OCI-LY7 (cell line): ENCODE measurements around the gene E2F8. TPM values are rescaled to one million over a fixed set of nuclear protein-coding genes. Genes with fewer than 3 reads are reported as not detected.

Source experiments
- BruUV-seq: library from RNA; stranded (reverse); fragments of 400-500 nt; replicated peaks from 2 replicates; lab custom pipeline; 2021; lab: Mats Ljungman, UMichigan
- CTCF ChIA-PET: fragments of 300-600 bp; sonication (Branson Sonifier 250); formaldehyde crosslinking; loops from one replicate; lab custom pipeline; 2022; ENCODE audit warnings: antibody characterized with exemption; ENCODE audit not compliant: unreplicated experiment; lab: Charles Lee
- POLR2A ChIA-PET: fragments of 300-600 bp; sonication (Branson Sonifier 250); formaldehyde crosslinking; loops from one replicate; lab custom pipeline; 2022; ENCODE audit warnings: antibody characterized with exemption; lab: Charles Lee
- DNase-seq: peaks from one replicate; pipeline ENCODE4 v3.0.0-alpha.2; 2015; ENCODE audit warnings: low spot score
- H2AFZ ChIP-seq: fragments of 200-600 bp; sonication (generic), shearing (Covaris generic); 2 replicates; pipeline ENCODE4 v1.6.1; 2014; ENCODE audit warnings: mild to moderate bottlenecking, antibody characterized with exemption, low read length, moderate library complexity
- H3K27ac ChIP-seq: fragments of 200-600 bp; sonication (generic); 2 replicates; pipeline ENCODE4 v1.5.1; 2014; ENCODE audit warnings: mixed run types, low read depth, mild to moderate bottlenecking, moderate library complexity, low read length, inconsistent platforms; ENCODE audit not compliant: poor library complexity, severe bottlenecking
- H3K36me3 ChIP-seq: fragments of 200-600 bp; sonication (generic); 2 replicates; pipeline ENCODE4 v1.6.1; 2014; ENCODE audit warnings: mild to moderate bottlenecking, antibody characterized with exemption, low read length, moderate library complexity, mixed read lengths; ENCODE audit not compliant: insufficient read depth
- H3K4me1 ChIP-seq: fragments of 200-600 bp; sonication (generic); 2 replicates; pipeline ENCODE4 v1.5.1; 2014; ENCODE audit warnings: mild to moderate bottlenecking, low read length; ENCODE audit not compliant: insufficient read depth, poor library complexity, severe bottlenecking
- H3K4me2 ChIP-seq: fragments of 200-600 bp; sonication (generic); 2 replicates; pipeline ENCODE4 v1.6.1; 2014; ENCODE audit warnings: mild to moderate bottlenecking, low read length
- H3K4me3 ChIP-seq: fragments of 200-600 bp; sonication (generic); 2 replicates; pipeline ENCODE4 v1.5.1; 2014; ENCODE audit warnings: mild to moderate bottlenecking, low read depth, low read length; ENCODE audit not compliant: poor library complexity, severe bottlenecking
- H3K79me2 ChIP-seq: fragments of 200-600 bp; sonication (generic); 2 replicates; pipeline ENCODE4 v1.6.1; 2016; ENCODE audit warnings: low read depth, mild to moderate bottlenecking, low read length, moderate library complexity, mixed read lengths; ENCODE audit not compliant: insufficient read depth
- H3K9me2 ChIP-seq: fragments of 200-600 bp; sonication (generic); 2 replicates; pipeline ENCODE4 v1.6.1; 2016; ENCODE audit warnings: mild to moderate bottlenecking, low read length, mixed read lengths; ENCODE audit not compliant: insufficient read depth
- H3K9me3 ChIP-seq: fragments of 200-600 bp; sonication (generic); 2 replicates; pipeline ENCODE4 v1.6.1; 2014; ENCODE audit warnings: mild to moderate bottlenecking, mixed run types, low read length, mixed read lengths
- H4K20me1 ChIP-seq: fragments of 200-600 bp; sonication (generic); 2 replicates; pipeline ENCODE4 v1.6.1; 2014; ENCODE audit warnings: mild to moderate bottlenecking, antibody characterized with exemption, low read length, moderate library complexity, mixed read lengths; ENCODE audit not compliant: insufficient read depth
- EZH2phosphoT487 ChIP-seq: fragments of 200-600 bp; sonication (generic); IDR thresholded peaks from 2 replicates; pipeline ENCODE4 v1.6.1; 2018; ENCODE audit warnings: low read depth, borderline replicate concordance, mild to moderate bottlenecking, mixed run types, antibody characterized with exemption, low read length, moderate library complexity, mixed read lengths
- intact Hi-C: fragments of 100-400 bp; cut with micrococcal nuclease; formaldehyde crosslinking; loops from one replicate; pipeline ENCODE4 v1.10.0; 2022; ENCODE audit not compliant: unreplicated experiment
- total RNA-seq, 2 experiments: library from RNA; depleted of rRNA in 1 of 2; stranded (reverse); fragments of >200 nt in 1 of 2; shearing (Covaris generic) in 1 of 2; gene quantifications; 2 replicates each; pipeline ENCODE4 v1.2.3, GENCODE V29; 2014 to 2022
- TF ChIP-seq, protein P1 (sequence below): fragments of 200-600 bp; sonication (generic); conservative IDR thresholded peaks from 2 replicates; pipeline ENCODE4 v1.5.1; 2014; ENCODE audit warnings: mild to moderate bottlenecking, antibody characterized with exemption, low read length, moderate library complexity, mixed read lengths

The E2F8 gene
- total RNA-seq, 2 experiments from 2014 or later: 29.3 to 55.7 TPM

DNA sequence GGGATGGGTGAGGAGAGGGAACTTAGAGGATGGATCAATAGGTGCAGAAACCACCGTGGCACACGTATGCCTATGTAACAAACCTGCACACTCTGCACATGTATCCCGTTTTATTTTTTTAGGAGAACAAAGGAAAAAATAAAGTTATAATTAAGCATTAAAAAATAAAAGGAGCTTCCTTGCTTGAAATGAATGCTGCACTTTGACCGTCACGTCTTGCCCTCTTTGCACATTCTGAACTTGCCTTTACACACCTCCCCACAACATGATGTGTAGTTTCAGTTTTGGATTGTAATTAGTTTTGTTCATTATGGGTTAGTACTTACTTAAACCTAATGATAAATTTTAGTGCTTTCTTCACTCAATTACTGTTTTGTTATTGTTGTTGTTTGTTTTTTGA is 35.9 kb downstream of the E2F8 start:
- CTCF ChIA-PET: no interaction called here
- intact Hi-C loops: no loop called here
- Histone ChIP-seq H2AFZ (no peak overlapping the region), H3K9me3 (no peaks in the 10 kb centered on the region), H3K4me1 (no peaks in the 10 kb centered on the region), H3K4me3 (no peak overlapping the region), H3K9me2 (no peaks in the 10 kb centered on the region), H3K27ac (no peak overlapping the region), H3K4me2 (no peak overlapping the region), H4K20me1 (no peaks in the 10 kb centered on the region), H3K36me3 (no peaks in the 10 kb centered on the region), H3K79me2 (no peaks in the 10 kb centered on the region)
- POLR2A ChIA-PET: no interaction called here
- TF ChIP-seq EZH2phosphoT487: no peak
- TF ChIP-seq, protein P1, sequence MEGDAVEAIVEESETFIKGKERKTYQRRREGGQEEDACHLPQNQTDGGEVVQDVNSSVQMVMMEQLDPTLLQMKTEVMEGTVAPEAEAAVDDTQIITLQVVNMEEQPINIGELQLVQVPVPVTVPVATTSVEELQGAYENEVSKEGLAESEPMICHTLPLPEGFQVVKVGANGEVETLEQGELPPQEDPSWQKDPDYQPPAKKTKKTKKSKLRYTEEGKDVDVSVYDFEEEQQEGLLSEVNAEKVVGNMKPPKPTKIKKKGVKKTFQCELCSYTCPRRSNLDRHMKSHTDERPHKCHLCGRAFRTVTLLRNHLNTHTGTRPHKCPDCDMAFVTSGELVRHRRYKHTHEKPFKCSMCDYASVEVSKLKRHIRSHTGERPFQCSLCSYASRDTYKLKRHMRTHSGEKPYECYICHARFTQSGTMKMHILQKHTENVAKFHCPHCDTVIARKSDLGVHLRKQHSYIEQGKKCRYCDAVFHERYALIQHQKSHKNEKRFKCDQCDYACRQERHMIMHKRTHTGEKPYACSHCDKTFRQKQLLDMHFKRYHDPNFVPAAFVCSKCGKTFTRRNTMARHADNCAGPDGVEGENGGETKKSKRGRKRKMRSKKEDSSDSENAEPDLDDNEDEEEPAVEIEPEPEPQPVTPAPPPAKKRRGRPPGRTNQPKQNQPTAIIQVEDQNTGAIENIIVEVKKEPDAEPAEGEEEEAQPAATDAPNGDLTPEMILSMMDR: no peak
- DNase-seq: no peak
- BruUV-seq: no TSS peak

DNA sequence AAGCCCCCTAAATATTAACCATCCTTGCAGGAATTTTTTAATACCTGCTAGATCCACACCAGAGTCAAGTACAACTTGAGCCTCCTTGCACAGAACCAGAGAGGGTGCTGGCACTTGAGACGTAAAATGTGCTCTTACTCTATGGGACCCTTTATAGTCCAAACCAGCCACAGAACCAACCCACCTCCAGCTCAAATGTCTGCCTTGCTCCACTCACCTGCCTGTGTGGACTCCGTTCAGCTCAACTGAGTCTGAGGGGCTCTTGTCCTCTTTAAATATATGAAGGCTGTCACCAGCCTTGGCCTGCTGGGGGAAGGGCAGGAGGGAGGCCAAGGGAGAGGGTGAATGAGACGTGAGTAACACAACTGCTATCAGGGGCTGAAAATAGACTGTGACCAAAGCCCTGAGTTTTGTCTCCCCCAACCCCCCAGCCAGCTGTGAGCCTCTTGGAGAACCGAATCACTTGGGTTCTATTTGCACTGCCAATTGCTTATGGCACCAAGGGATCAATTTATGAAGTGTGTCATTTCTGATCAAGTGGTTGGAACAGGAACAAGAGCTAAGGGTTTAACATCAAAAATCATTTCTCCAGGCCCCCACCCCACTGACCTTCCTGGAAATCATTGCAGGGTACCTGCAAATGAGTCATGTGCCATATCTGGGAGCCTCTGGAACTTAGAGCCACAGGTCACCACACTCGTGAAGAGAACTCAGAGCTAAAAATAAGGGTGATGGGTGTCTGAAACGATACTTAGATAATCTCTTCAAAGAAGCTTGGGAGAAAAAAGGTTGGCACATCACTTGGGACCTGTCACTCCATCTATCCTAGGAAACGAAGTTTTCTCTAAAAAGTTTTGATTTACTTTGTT is 38.8 kb downstream of the E2F8 start, which contains the start of gene CSRP3:
CSRP3 (minus strand) TSS at position 247 of the 869 bp plus-strand sequence. CDS start 9,535 bp downstream, outside the sequence.
- TF ChIP-seq, protein P1: no peak
- no peak for TF ChIP-seq EZH2phosphoT487
- no peak for DNase-seq
- Histone ChIP-seq H3K4me2 (no peak within 1 kb of the TSS), H3K79me2 (no peaks in the 10 kb centered on the region), H3K27ac (no peak within 1 kb of the TSS), H3K36me3 (no peaks in the 10 kb centered on the region), H3K4me3 (no peak within 1 kb of the TSS), H2AFZ (no peak within 1 kb of the TSS), H4K20me1 (no peaks in the 10 kb centered on the region), H3K4me1 (no peaks in the 10 kb centered on the region), H3K9me3 (no peaks in the 10 kb centered on the region), H3K9me2 (no peaks in the 10 kb centered on the region)
- POLR2A ChIA-PET: interaction anchor here (0.6 to 0.8 kb wide), 2 partner anchors 9 to 23 kb away, joined by 3 to 4 read pairs; no protein-coding TSS in a partner anchor
- BruUV-seq: no TSS peak
- intact Hi-C loops: no loop called here
- CTCF ChIA-PET: no interaction called here
